Prostate gland (tissue), 2 donors: Measurements from ENCODE around the gene KCNH6. TPM values are rescaled to one million over a fixed set of nuclear protein-coding genes. Genes with fewer than 3 reads are reported as not detected.

Experiments used
- DNase-seq: peaks from one replicate; pipeline ENCODE4 v3.0.0-alpha.2; 2019; ENCODE audit warnings: low spot score
- H3K27ac ChIP-seq, 2 donors: fragments of 200-600 bp; sonication (generic); 2 replicates each; pipeline ENCODE4 v1.5.1; 2017 to 2019
- H3K27me3 ChIP-seq: fragments of 200-600 bp; sonication (generic); replicated peaks from 2 replicates; pipeline ENCODE4 v1.5.1; 2019; ENCODE audit not compliant: insufficient read depth
- H3K36me3 ChIP-seq, 2 donors: fragments of 200-600 bp; sonication (generic); 1 replicate in 1 of 2; 2 replicates in 1 of 2; pipeline versions ENCODE4 v1.5.1 to v1.8.1; 2017 to 2019
- H3K4me1 ChIP-seq: fragments of 200-600 bp; sonication (generic); replicated peaks from 2 replicates; pipeline ENCODE4 v1.5.1; 2019
- H3K4me3 ChIP-seq, 2 donors: fragments of 200-600 bp; sonication (generic); 2 replicates each; pipeline ENCODE4 v1.5.1; 2017 to 2019
- H3K9me3 ChIP-seq: fragments of 200-600 bp; sonication (generic); 2 replicates; pipeline ENCODE4 v1.5.1; 2017
- CTCF ChIP-seq, 4 experiments: fragments of 200-600 bp in 2 of 4; fragments of 450-650 bp in 2 of 4; sonication (generic) in 2 of 4; IDR thresholded peaks; 1 replicate in 3 of 4; 2 replicates in 1 of 4; pipeline ENCODE4 v1.5.1; 2016 to 2019; ENCODE audit warnings: antibody characterized with exemption in 4 of 4, mild to moderate bottlenecking in 2 of 4, moderate library complexity in 2 of 4
- POLR2A ChIP-seq: fragments of 450-650 bp; IDR thresholded peaks from one replicate; pipeline ENCODE4 v1.6.1; 2016; ENCODE audit warnings: antibody characterized with exemption, mild to moderate bottlenecking
- POLR2AphosphoS5 ChIP-seq: sonication (generic); formaldehyde crosslinking; IDR thresholded peaks from one replicate; pipeline ENCODE4 v1.6.1; 2017; ENCODE audit warnings: antibody characterized with exemption
- WGBS: methylation state at CpG from one replicate; pipeline ENCODE4 v1.1.5; 2018; 5-methylcytosine and 5-hydroxymethylcytosine counted together
- intact Hi-C: fragments of 100-400 bp; cut with DNase I; formaldehyde crosslinking; loops from one replicate; pipeline ENCODE4 v1.14.2; 2022
- total RNA-seq, 2 donors: library from RNA; depleted of rRNA; stranded (reverse); fragments of >200 nt; gene quantifications; one replicate each; pipeline ENCODE4 v1.1.0, GENCODE V29; 2016

KCNH6 gene
- total RNA-seq, 2 donors from 2014 or later: 8.1 to 22.4 TPM

GRCh38 chr17:63533433-63534077 lies 10.4 kb downstream of the KCNH6 start:
- 82% methylated on average over 20 of the region's 20 CpGs for WGBS
- intact Hi-C loops: no loop called here
- Histone ChIP-seq H3K4me1 (peaks cover 7% of the 10 kb centered on the region), H3K36me3 (no peaks in the 10 kb centered on the region), H3K9me3 (no peaks in the 10 kb centered on the region), H3K27ac (no peak overlapping the region), H3K27me3 (no peaks in the 10 kb centered on the region), H3K4me3 (no peak overlapping the region)
- TF ChIP-seq POLR2AphosphoS5: no peak
- no peak for TF ChIP-seq CTCF (IDR thresholded peaks at IDR 0.05)
- TF ChIP-seq POLR2A: no peak
- DNase-seq: no peak

GRCh38 chr17:63534078-63534570 lies 11.0 kb downstream of the KCNH6 start:
- no peaks in the 10 kb centered on the region for H3K36me3 ChIP-seq
- no peak overlapping the region for H3K4me3 ChIP-seq
- TF ChIP-seq POLR2AphosphoS5 (no peak), POLR2A (no peak), CTCF (IDR thresholded peaks at IDR 0.05) (no peak)
- 93% methylated on average over 17 of the region's 17 CpGs for WGBS
- no peaks in the 10 kb centered on the region for H3K27me3 ChIP-seq
- H3K4me1 ChIP-seq: peaks cover 7% of the 10 kb centered on the region
- no peak for DNase-seq
- intact Hi-C loops: no loop called here
- no peaks in the 10 kb centered on the region for H3K9me3 ChIP-seq
- H3K27ac ChIP-seq: no peak overlapping the region

DNA sequence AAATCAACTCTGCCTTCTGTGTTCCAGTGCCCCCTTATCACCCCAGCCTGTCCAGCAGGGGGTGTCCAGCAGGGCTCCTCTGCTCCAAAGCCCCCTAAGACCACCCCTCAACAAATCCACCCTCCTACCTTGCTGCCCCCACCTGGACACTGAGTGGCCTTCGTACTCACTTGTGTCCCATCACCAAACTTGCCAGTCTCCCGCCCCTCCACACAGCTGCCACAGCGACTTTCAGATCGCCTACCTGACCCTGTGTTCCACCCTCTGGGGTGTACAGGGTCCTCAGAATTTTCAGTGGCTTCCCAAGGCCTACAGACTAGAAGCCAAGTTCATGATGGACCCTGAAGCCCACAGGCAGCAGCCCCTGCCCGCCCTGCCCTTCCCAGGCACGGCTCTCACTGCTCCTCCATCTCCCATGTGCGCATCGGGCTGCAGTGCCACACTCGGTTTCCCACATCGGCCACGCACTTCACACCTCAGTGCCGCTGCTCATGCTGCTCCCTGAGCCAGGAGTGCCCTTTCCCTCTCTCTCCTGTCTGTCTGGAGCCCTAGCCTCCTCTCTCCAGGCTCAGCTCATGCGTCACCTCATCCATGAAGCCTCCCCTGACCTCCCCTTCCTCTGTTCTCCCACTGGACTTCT lies 11.8 kb downstream of the KCNH6 start:
- H3K36me3 ChIP-seq: no peaks in the 10 kb centered on the region

GRCh38 chr17:63535640-63536039 lies 12.5 kb downstream of the KCNH6 start:
- no peaks in the 10 kb centered on the region for H3K9me3 ChIP-seq
- no peaks in the 10 kb centered on the region for H3K36me3 ChIP-seq
- H3K27me3 ChIP-seq: no peaks in the 10 kb centered on the region
- no peak for DNase-seq
- H3K4me3 ChIP-seq: no peak overlapping the region
- intact Hi-C loops: no loop called here
- H3K4me1 ChIP-seq: peaks cover 7% of the 10 kb centered on the region
- 95% methylated on average over 24 of the region's 24 CpGs for WGBS
- TF ChIP-seq POLR2A (no peak), POLR2AphosphoS5 (no peak), CTCF (IDR thresholded peaks at IDR 0.05) (no peak)
- H3K27ac ChIP-seq: no peak overlapping the region

More for the DNA sequence above, 11.8 kb downstream of the KCNH6 start:
- Histone ChIP-seq H3K27me3 (no peaks in the 10 kb centered on the region), H3K4me1 (peaks cover 7% of the 10 kb centered on the region), H3K27ac (no peak overlapping the region), H3K9me3 (no peaks in the 10 kb centered on the region), H3K4me3 (no peak overlapping the region)
- DNase-seq: no peak
- intact Hi-C loops: no loop called here
- WGBS: 86% methylated on average over 13 of the region's 13 CpGs
- TF ChIP-seq CTCF (IDR thresholded peaks at IDR 0.05) (no peak), POLR2A (no peak), POLR2AphosphoS5 (no peak)

GRCh38 chr17:63537001-63537400 lies 13.8 kb downstream of the KCNH6 start:
- TF ChIP-seq POLR2AphosphoS5 (no peak), CTCF (IDR thresholded peaks at IDR 0.05) (no peak), POLR2A (no peak)
- no peak overlapping the region for H3K27ac ChIP-seq
- 84% methylated on average over 4 of the region's 4 CpGs for WGBS
- peaks cover 7% of the 10 kb centered on the region for H3K4me1 ChIP-seq
- no peaks in the 10 kb centered on the region for H3K9me3 ChIP-seq
- H3K27me3 ChIP-seq: no peaks in the 10 kb centered on the region
- H3K4me3 ChIP-seq: no peak overlapping the region
- intact Hi-C loops: no loop called here
- no peaks in the 10 kb centered on the region for H3K36me3 ChIP-seq
- no peak for DNase-seq
